H1 (cell line): Measurements from ENCODE around the gene SPECC1. TPM values are rescaled to one million over a fixed set of nuclear protein-coding genes. Genes with fewer than 3 reads are reported as not detected.

Experiments used
- CTCF ChIA-PET: fragments of 300-600 bp; sonication (Branson Sonifier 250); formaldehyde crosslinking; loops from one replicate; lab custom pipeline; 2021; ENCODE audit not compliant: partially characterized antibody; lab: Charles Lee
- POLR2A ChIA-PET: fragments of 300-600 bp; sonication (Branson Sonifier 250); formaldehyde crosslinking; loops from one replicate; lab custom pipeline; 2021; ENCODE audit warnings: inconsistent platforms; ENCODE audit not compliant: partially characterized antibody; lab: Charles Lee
- DNase-seq, 2 experiments: peaks; one replicate each; pipeline versions ENCODE4 v3.0.0 to v3.0.0-alpha.2; 2010 to 2022; ENCODE audit warnings: low spot score in 2 of 2, low read depth in 1 of 2, mixed read lengths in 1 of 2
- FAIRE-seq: peaks from 2 replicates; lab custom pipeline; 2011; peaks lifted over from hg19 to GRCh38; lab: Jason Lieb, UNC
- H2AFZ ChIP-seq: 2 replicates; pipeline ENCODE4 v1.8.1; 2012; ENCODE audit warnings: low read length, inconsistent platforms
- H2AK5ac ChIP-seq: 2 replicates; pipeline ENCODE4 v1.6.1; 2013; ENCODE audit warnings: low read depth, low read length
- H2BK120ac ChIP-seq: replicated peaks from 2 replicates; pipeline ENCODE3; 2013; ENCODE audit warnings: low read depth, low read length, inconsistent platforms
- H2BK12ac ChIP-seq: 2 replicates; pipeline ENCODE4 v1.6.1; 2013; ENCODE audit warnings: low read depth, low read length
- H2BK15ac ChIP-seq: 2 replicates; pipeline ENCODE4 v1.6.1; 2013; ENCODE audit warnings: low read length
- H2BK20ac ChIP-seq: 2 replicates; pipeline ENCODE4 v1.6.1; 2013; ENCODE audit warnings: low read length
- H2BK5ac ChIP-seq: 2 replicates; pipeline ENCODE4 v1.6.1; 2013; ENCODE audit warnings: low read depth, low read length
- H3K14ac ChIP-seq: 2 replicates; pipeline ENCODE4 v1.6.1; 2013; ENCODE audit warnings: inconsistent platforms; ENCODE audit not compliant: insufficient read length
- H3K18ac ChIP-seq: 2 replicates; pipeline ENCODE4 v1.6.1; 2013; ENCODE audit warnings: low read length; ENCODE audit errors: extremely low read depth
- H3K23ac ChIP-seq: 2 replicates; pipeline ENCODE4 v1.6.1; 2013; ENCODE audit warnings: inconsistent platforms; ENCODE audit not compliant: insufficient read length
- H3K23me2 ChIP-seq: 2 replicates; pipeline ENCODE4 v1.6.1; 2013; ENCODE audit warnings: low read depth, low read length
- H3K27ac ChIP-seq: 2 replicates; pipeline ENCODE4 v1.6.1; 2011; ENCODE audit warnings: low read depth, low read length, inconsistent platforms
- H3K27me3 ChIP-seq, 4 experiments: replicated peaks in 1 of 4; 1 replicate in 1 of 4; 2 replicates in 3 of 4; pipeline versions ENCODE4 v1.6.1 to v1.8.1; 2011 to 2013; ENCODE audit warnings: low read length in 3 of 4, mild to moderate bottlenecking in 3 of 4, inconsistent platforms in 2 of 4, mixed read lengths in 2 of 4, moderate library complexity in 1 of 4; ENCODE audit not compliant: control insufficient read depth in 3 of 4, insufficient read depth in 3 of 4; ENCODE audit errors: extremely low read depth in 1 of 4
- H3K36me3 ChIP-seq, 4 experiments: 2 replicates each; pipeline versions ENCODE4 v1.6.1 to v1.8.1; 2011 to 2013; ENCODE audit warnings: mild to moderate bottlenecking in 4 of 4, low read length in 3 of 4, moderate library complexity in 2 of 4, control low read depth in 1 of 4, inconsistent platforms in 1 of 4; ENCODE audit not compliant: insufficient read depth in 4 of 4, control insufficient read depth in 2 of 4
- H3K4ac ChIP-seq: replicated peaks from 2 replicates; pipeline ENCODE3; 2013; ENCODE audit warnings: low read length, low read depth, mixed read lengths, inconsistent platforms; ENCODE audit not compliant: insufficient read length
- H3K4me1 ChIP-seq, 4 experiments: replicated peaks in 1 of 4; 1 replicate in 1 of 4; 2 replicates in 3 of 4; pipeline versions ENCODE4 v1.6.1 to v1.8.1; 2011 to 2013; ENCODE audit warnings: low read length in 3 of 4, inconsistent platforms in 2 of 4, mixed read lengths in 1 of 4; ENCODE audit not compliant: insufficient read depth in 4 of 4, control insufficient read depth in 3 of 4
- H3K4me2 ChIP-seq, 2 experiments: 2 replicates each; pipeline versions ENCODE4 v1.6.1 to v1.8.1; 2011 to 2013; ENCODE audit warnings: low read depth in 2 of 2, low read length in 2 of 2, control low read depth in 1 of 2, inconsistent platforms in 1 of 2, mild to moderate bottlenecking in 1 of 2; ENCODE audit not compliant: insufficient read depth in 1 of 2
- H3K4me3 ChIP-seq, 4 experiments: fragments of 200-600, 300-600 bp in 1 of 4; sonication (generic), shearing (Covaris generic), sonication (Bioruptor Twin) in 1 of 4; 2 replicates each; pipeline versions ENCODE4 v1.5.1 to v1.8.1; 2011 to 2016; ENCODE audit warnings: low read length in 4 of 4, low read depth in 3 of 4, control low read depth in 2 of 4, inconsistent platforms in 2 of 4, mild to moderate bottlenecking in 2 of 4, mixed read lengths in 1 of 4, moderate library complexity in 1 of 4; ENCODE audit not compliant: insufficient read depth in 2 of 4; ENCODE audit errors: extremely low read depth in 1 of 4
- H3K56ac ChIP-seq: replicated peaks from 2 replicates; pipeline ENCODE3; 2013; ENCODE audit warnings: low read depth, mild to moderate bottlenecking, mixed read lengths, low read length, inconsistent platforms; ENCODE audit not compliant: insufficient read length
- H3K79me1 ChIP-seq: 2 replicates; pipeline ENCODE4 v1.6.1; 2013; ENCODE audit warnings: low read depth, low read length, control low read depth
- H3K79me2 ChIP-seq, 2 experiments: 2 replicates each; pipeline versions ENCODE4 v1.6.1 to v1.8.1; 2012 to 2013; ENCODE audit warnings: low read length in 2 of 2, mild to moderate bottlenecking in 2 of 2, inconsistent platforms in 1 of 2; ENCODE audit not compliant: insufficient read depth in 2 of 2, control insufficient read depth in 1 of 2
- H3K9ac ChIP-seq, 4 experiments: replicated peaks in 1 of 4; 1 replicate in 1 of 4; 2 replicates in 3 of 4; pipeline versions ENCODE4 v1.6.1 to v1.8.1; 2011 to 2013; ENCODE audit warnings: low read depth in 3 of 4, low read length in 3 of 4, control low read depth in 2 of 4, mild to moderate bottlenecking in 2 of 4, moderate library complexity in 2 of 4, inconsistent platforms in 1 of 4; ENCODE audit errors: extremely low read depth in 1 of 4
- H3K9me3 ChIP-seq, 2 experiments: 2 replicates each; pipeline versions ENCODE4 v1.6.1 to v1.8.1; 2012 to 2013; ENCODE audit warnings: mild to moderate bottlenecking in 2 of 2, moderate library complexity in 2 of 2, control low read depth in 1 of 2, inconsistent platforms in 1 of 2, low read depth in 1 of 2, low read length in 1 of 2, mixed read lengths in 1 of 2; ENCODE audit not compliant: insufficient read depth in 2 of 2
- H4K20me1 ChIP-seq, 2 experiments: replicated peaks in 1 of 2; 2 replicates each; pipeline versions ENCODE3 to v1.8.1; 2011 to 2013; ENCODE audit warnings: inconsistent platforms in 2 of 2, low read length in 2 of 2, mild to moderate bottlenecking in 1 of 2; ENCODE audit not compliant: insufficient read depth in 2 of 2, control insufficient read depth in 1 of 2
- H4K5ac ChIP-seq: 2 replicates; pipeline ENCODE4 v1.6.1; 2013; ENCODE audit warnings: low read length, low read depth, mixed read lengths, inconsistent platforms; ENCODE audit not compliant: insufficient read length
- H4K8ac ChIP-seq: 2 replicates; pipeline ENCODE4 v1.8.0; 2013; ENCODE audit warnings: mild to moderate bottlenecking, moderate library complexity, low read length, inconsistent platforms; ENCODE audit not compliant: insufficient read depth; ENCODE audit errors: extremely low read depth
- H4K91ac ChIP-seq: replicated peaks from 2 replicates; pipeline ENCODE3; 2013; ENCODE audit warnings: low read length, mixed read lengths, inconsistent platforms; ENCODE audit not compliant: insufficient read length
- ATF2 ChIP-seq: IDR thresholded peaks from 2 replicates; pipeline ENCODE4 v1.6.1; 2012; ENCODE audit warnings: low read length, inconsistent platforms
- CTCF ChIP-seq, 3 experiments: IDR thresholded peaks; 1 replicate in 2 of 3; 2 replicates in 1 of 3; pipeline versions ENCODE4 v1.5.1 to v1.6.1; 2011; ENCODE audit warnings: low read length in 3 of 3, mild to moderate bottlenecking in 3 of 3, inconsistent platforms in 2 of 3, low read depth in 1 of 3, moderate library complexity in 1 of 3; ENCODE audit not compliant: insufficient read depth in 1 of 3; ENCODE audit errors: control extremely low read depth in 1 of 3
- GTF2F1 ChIP-seq: IDR thresholded peaks from 2 replicates; pipeline ENCODE4 v1.6.1; 2012; ENCODE audit warnings: low read depth, low read length, improper control_type of control experiment, borderline replicate concordance
- KDM1A ChIP-seq: fragments of 200-600, 300-600 bp; sonication (generic); IDR thresholded peaks from 2 replicates; pipeline ENCODE4 v1.7.1; 2016; ENCODE audit warnings: mild to moderate bottlenecking, low read length, borderline replicate concordance
- SP2 ChIP-seq: IDR thresholded peaks from 2 replicates; pipeline ENCODE4 v1.6.1; 2012; ENCODE audit warnings: mild to moderate bottlenecking, low read length, inconsistent platforms
- USF2 ChIP-seq: IDR thresholded peaks from 2 replicates; pipeline ENCODE4 v1.6.1; 2011; ENCODE audit warnings: low read length, improper control_type of control experiment
- WGBS, 2 experiments: shearing (Covaris generic) in 1 of 2; methylation state at CpG; one replicate each; pipeline versions ENCODE4 v1.1.6 to v1.1.7; 2013 to 2015; ENCODE audit warnings: low lambda C conversion rate in 2 of 2, mixed read lengths in 2 of 2, inconsistent platforms in 1 of 2, low coverage in 1 of 2, missing lambda C conversion rate in 1 of 2; ENCODE audit not compliant: insufficient replicate concordance in 2 of 2, insufficient coverage in 1 of 2, insufficient read length in 1 of 2; ENCODE audit errors: extremely low coverage in 1 of 2, missing lambda C conversion rate in 1 of 2; 5-methylcytosine and 5-hydroxymethylcytosine counted together
- polyA plus RNA-seq, 7 experiments: library from polyadenylated mRNA; depleted of rRNA in 3 of 7; stranded (reverse) in 5 of 7; unstranded in 2 of 7; fragments of >200 nt in 5 of 7; fragments of 200-250 nt in 2 of 7; gene quantifications; 1 replicate in 5 of 7; 2 replicates in 1 of 7; 4 replicates in 1 of 7; pipeline versions ENCODE4 v1.2.1 to v1.2.3, GENCODE V29; 2011 to 2013; ENCODE audit warnings: missing spikeins in 2 of 7, mixed read lengths in 2 of 7
- total RNA-seq: library from RNA; stranded (reverse); fragmentation: NEBNext Ultra II Directional; extraction: Animal tissue kit (Norgen Biotek cat#: 25700); gene quantifications from 2 replicates; pipeline ENCODE4 v1.2.1, GENCODE V29; 2021

SPECC1 gene
- total and polyA plus RNA-seq, 2 of the 8 experiments (the other 6 are each of a cell fraction or from before 2014, with no cell fraction given): 35.8 to 87.9 TPM

GRCh38 chr17:20089756-20090547, 80.8 kb downstream of the SPECC1 start:
- Histone ChIP-seq H3K56ac (no peak overlapping the region), H3K23ac (no peak overlapping the region), H4K5ac (no peak overlapping the region), H3K9ac (no peak overlapping the region), H3K79me1 (no peaks in the 10 kb centered on the region), H3K23me2 (no peaks in the 10 kb centered on the region), H3K79me2 (no peaks in the 10 kb centered on the region), H3K36me3 (no peaks in the 10 kb centered on the region), H2BK15ac (no peak overlapping the region), H4K20me1 (no peaks in the 10 kb centered on the region), H4K8ac (no peak overlapping the region), H3K27ac (no peak overlapping the region), H3K18ac (peak overlapping the region; percentile 15; the same call in 1 of the 2 replicates), H3K14ac (no peak overlapping the region), H3K4me1 (peaks cover 0 to 7% (median 6%) of the 10 kb centered on the region in 4 experiments; a peak in 4 of 7 replicates), H2BK120ac (no peak overlapping the region), H2BK12ac (no peak overlapping the region), H3K27me3 (no peaks in the 10 kb centered on the region), H2BK5ac (no peak overlapping the region), H3K9me3 (no peaks in the 10 kb centered on the region), H3K4ac (no peak overlapping the region), H2BK20ac (no peak overlapping the region), H3K4me3 (no peak overlapping the region), H4K91ac (no peak overlapping the region), H3K4me2 (no peak overlapping the region), H2AFZ (no peak overlapping the region; the same call in 1 of the 2 replicates), H2AK5ac (no peak overlapping the region)
- ChIA-PET CTCF (interaction anchor here (0.6 to 0.8 kb wide), 5 partner anchors 33 to 329 kb away, joined by 3 to 4 read pairs (median 3); no protein-coding TSS in a partner anchor), POLR2A (no interaction called here)
- WGBS, 2 experiments: 85% methylated on average over 15 of the region's 15 CpGs; no CpG with 5 or more reads in 1 of the 2 experiments
- FAIRE-seq (no peak), DNase-seq (no peak)
- TF ChIP-seq SP2 (no peak), USF2 (no peak), ATF2 (no peak), KDM1A (no peak), GTF2F1 (no peak), CTCF (IDR thresholded peaks at IDR 0.05; ENCODE audit: control extremely low read depth in 1 of 3, insufficient read depth in 1 of 3, low read depth in 1 of 3, low read length in 3 of 3) (no peak)
